Adipocyte (in vitro differentiated cells): Measurements from ENCODE around the gene CYP4B1.

Experiments used
- DNase-seq: peaks from one replicate; pipeline ENCODE4 v3.0.0-alpha.2; 2015; ENCODE audit warnings: low read depth
- H3K27me3 ChIP-seq: replicated peaks from 2 replicates; pipeline ENCODE4 v1.7.0; 2013; ENCODE audit warnings: mild to moderate bottlenecking, low read length, moderate library complexity; ENCODE audit not compliant: control insufficient read depth, insufficient read depth
- H3K36me3 ChIP-seq: 2 replicates; pipeline ENCODE4 v1.7.0; 2013; ENCODE audit warnings: low read length, mild to moderate bottlenecking, moderate library complexity; ENCODE audit not compliant: control insufficient read depth, insufficient read depth, severe bottlenecking
- H3K4me1 ChIP-seq: 2 replicates; pipeline ENCODE4 v1.7.0; 2013; ENCODE audit warnings: mild to moderate bottlenecking, low read length, moderate library complexity; ENCODE audit not compliant: control insufficient read depth, insufficient read depth
- H3K4me3 ChIP-seq: 2 replicates; pipeline ENCODE4 v1.7.0; 2013; ENCODE audit warnings: mild to moderate bottlenecking, low read length, moderate library complexity
- H3K9ac ChIP-seq: 2 replicates; pipeline ENCODE4 v1.7.0; 2013; ENCODE audit warnings: mild to moderate bottlenecking, low read length, moderate library complexity
- H3K9me3 ChIP-seq: 2 replicates; pipeline ENCODE4 v1.7.0; 2013; ENCODE audit warnings: mild to moderate bottlenecking, low read length, moderate library complexity; ENCODE audit not compliant: control insufficient read depth

CYP4B1 gene

DNA sequence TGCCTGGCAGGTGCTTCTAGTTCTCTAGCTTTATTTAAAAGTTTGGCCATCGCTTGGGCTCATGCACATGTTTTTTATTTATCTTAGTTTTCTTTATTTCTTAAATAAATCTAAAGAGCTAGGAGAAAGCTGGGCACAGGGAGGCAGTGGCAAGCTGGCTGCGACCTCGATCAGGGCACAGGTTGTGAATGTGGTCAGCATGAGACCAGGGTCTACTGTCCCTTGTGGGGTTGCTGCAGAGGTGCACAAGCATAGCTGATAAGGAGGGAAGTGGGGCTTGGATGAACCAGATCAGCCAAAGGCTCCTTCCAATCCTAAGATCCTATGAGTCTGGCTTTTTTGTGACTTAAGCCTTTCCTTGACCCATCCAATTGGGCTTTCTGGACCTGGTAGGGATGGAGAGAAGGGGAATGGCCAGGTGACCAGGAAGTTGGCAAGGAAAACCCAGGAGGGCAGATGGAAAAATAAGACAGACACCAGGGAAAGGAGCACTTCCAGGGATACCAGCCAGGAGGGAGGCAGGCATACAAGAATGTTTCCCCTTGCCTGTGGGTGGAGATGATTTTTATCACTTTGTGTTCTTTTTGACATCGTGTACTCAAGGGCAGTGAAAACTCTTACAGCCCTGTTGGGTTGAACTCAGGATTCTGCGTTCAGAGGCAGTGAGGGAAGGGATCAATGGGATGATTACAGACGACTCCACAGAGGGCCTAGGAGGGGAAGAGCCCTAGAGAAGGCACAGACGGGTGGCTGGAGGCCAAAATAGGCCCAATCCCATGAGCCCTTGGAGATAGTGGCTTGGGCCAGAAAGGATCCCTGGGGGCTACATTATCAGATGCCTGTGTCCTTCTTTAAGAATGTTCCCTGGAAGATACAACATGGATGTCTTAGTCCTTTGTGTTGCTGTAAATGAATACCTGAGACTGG lies 8.5 kb downstream of the CYP4B1 start:
- H3K4me3 ChIP-seq, result peak overlapping the region; percentile 61
- no peak for DNase-seq
- peaks cover 44% of the 10 kb centered on the region for H3K4me1 ChIP-seq
- no peaks in the 10 kb centered on the region for H3K27me3 ChIP-seq
- H3K9me3 ChIP-seq, result no peaks in the 10 kb centered on the region
- H3K36me3 ChIP-seq, result no peaks in the 10 kb centered on the region
- H3K9ac ChIP-seq, result peak overlapping the region; percentile 47

DNA sequence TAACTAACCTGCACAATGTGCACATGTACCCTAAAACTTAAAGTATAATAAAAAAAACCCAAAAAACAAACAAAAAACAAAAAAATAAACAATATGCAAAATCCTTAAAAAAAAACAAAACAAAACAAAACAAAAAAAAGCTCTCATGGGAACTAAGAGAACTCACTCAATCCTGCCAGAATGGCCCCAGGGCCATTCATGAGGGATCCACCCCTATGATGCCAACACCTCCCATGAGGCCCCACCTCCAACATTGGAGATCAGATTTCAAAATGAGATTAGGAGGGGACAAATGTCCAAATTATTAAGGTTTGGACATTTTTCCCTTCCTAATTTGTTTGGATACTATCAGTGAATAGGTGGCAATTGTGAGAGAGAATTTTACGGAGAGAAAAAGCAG lies 10.2 kb downstream of the CYP4B1 start:
- H3K27me3 ChIP-seq, result no peaks in the 10 kb centered on the region
- H3K36me3 ChIP-seq, result no peaks in the 10 kb centered on the region

DNA sequence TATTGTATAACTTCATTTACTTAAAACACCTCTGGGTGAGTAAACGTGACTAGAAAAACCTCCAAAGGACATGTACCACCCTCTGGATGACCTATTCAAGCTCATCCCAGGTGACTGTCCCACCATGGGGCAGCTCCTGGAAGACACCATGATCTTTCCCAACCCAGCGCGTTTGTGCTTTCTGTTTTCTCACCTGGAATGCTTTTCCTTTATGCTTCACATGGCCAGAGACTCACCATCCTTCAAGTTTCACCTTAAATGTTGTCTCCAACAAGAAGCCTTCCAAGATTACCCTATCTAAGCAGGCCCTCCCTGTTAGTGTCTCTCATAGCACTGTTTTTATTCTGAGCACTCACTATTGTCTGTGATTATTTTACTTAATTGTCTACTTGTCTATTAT lies 11.1 kb downstream of the CYP4B1 start:
- DNase-seq, result no peak
- Histone ChIP-seq H3K36me3 (peaks cover 2% of the 10 kb centered on the region), H3K9ac (no peak overlapping the region), H3K9me3 (no peaks in the 10 kb centered on the region), H3K27me3 (no peaks in the 10 kb centered on the region), H3K4me1 (peaks cover 31% of the 10 kb centered on the region), H3K4me3 (no peak overlapping the region)

More for the DNA sequence above, 10.2 kb downstream of the CYP4B1 start:
- Histone ChIP-seq H3K9ac (no peak overlapping the region), H3K4me1 (peaks cover 39% of the 10 kb centered on the region), H3K9me3 (no peaks in the 10 kb centered on the region), H3K4me3 (no peak overlapping the region)
- no peak for DNase-seq

DNA sequence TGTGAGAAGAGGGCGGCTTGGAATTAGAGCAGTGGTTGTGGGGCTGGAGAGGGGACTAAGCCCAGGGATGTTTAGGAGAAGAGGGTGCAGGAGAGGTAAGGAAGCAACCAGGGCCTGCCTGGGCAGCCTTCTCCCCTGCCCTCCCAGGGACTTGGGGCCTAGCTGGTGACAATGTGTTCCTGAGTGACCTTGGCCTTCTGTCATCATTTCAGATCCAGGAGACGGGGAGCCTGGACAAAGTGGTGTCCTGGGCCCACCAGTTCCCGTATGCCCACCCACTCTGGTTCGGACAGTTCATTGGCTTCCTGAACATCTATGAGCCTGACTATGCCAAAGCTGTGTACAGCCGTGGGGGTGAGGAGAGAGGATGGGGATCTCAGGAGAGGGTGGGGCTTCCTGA lies 11.8 kb downstream of the CYP4B1 start:
- peaks cover 5% of the 10 kb centered on the region for H3K36me3 ChIP-seq
- no peaks in the 10 kb centered on the region for H3K9me3 ChIP-seq
- no peak for DNase-seq
- no peak overlapping the region for H3K4me3 ChIP-seq
- peaks cover 4% of the 10 kb centered on the region for H3K27me3 ChIP-seq
- no peak overlapping the region for H3K9ac ChIP-seq
- peaks cover 24% of the 10 kb centered on the region for H3K4me1 ChIP-seq

DNA sequence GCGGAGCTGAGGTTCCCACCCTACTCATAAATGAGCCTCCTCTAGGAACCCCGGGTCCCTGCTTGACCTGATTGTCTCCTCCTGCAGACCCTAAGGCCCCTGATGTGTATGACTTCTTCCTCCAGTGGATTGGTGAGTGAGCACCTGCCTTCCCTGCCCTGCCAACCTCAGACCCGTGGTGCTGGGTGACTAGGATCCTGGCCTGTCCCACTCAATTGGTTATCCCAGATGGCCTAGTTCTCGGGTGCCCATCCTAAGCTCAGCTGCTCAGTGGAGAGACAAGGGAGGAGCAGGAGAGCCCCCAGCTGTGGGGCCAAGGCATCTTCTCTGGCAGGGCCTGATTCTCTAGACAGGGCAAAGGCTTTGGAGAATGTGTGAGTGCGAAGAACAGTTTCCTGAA lies 12.2 kb downstream of the CYP4B1 start:
- Histone ChIP-seq H3K9ac (no peak overlapping the region), H3K4me1 (peaks cover 19% of the 10 kb centered on the region), H3K27me3 (peaks cover 4% of the 10 kb centered on the region), H3K9me3 (no peaks in the 10 kb centered on the region), H3K4me3 (no peak overlapping the region), H3K36me3 (peaks cover 5% of the 10 kb centered on the region)
- no peak for DNase-seq

DNA sequence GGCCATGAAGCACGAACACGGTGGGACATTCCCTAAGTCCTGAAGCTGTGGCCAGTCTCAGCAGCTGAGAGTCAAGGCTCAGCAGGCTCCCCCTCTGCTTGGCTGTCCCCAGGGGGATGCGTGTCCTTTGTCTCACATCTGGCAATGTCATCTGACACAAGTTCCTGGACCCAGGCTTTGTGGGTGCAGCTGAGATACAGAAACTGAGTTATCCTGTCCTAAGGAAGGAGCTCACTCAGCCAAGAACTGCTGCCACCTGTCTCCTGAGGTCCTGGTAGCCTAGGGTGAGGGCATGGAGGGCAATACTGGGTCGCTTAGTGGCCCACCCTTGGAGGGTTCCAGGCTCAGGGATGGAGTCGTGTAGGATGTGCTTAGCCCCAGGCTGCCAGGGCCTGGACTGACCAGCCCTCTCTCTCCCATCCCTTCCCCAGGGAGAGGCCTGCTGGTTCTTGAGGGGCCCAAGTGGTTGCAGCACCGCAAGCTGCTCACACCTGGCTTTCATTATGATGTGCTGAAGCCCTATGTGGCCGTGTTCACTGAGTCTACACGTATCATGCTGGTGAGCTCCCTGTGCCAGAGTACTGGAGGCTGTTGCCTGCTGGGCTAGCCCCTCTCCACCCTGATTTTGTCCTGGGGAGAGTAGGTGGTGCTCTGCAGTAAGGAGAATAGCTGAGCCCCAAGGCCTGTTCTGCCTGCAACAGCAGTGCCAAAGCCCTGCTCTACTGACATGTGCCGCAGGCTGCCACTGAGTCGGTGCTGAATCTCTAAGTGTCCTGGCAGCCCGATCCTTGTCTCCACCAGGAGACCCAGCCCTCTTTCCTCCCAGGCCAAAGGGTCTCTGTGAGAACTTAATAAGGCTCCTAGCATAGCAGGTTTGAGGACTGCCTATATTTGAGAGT lies 13.5 kb downstream of the CYP4B1 start:
- Histone ChIP-seq H3K4me1 (peaks cover 7% of the 10 kb centered on the region), H3K9me3 (no peaks in the 10 kb centered on the region), H3K4me3 (no peak overlapping the region), H3K9ac (no peak overlapping the region), H3K36me3 (peaks cover 5% of the 10 kb centered on the region), H3K27me3 (peaks cover 4% of the 10 kb centered on the region)
- no peak for DNase-seq

DNA sequence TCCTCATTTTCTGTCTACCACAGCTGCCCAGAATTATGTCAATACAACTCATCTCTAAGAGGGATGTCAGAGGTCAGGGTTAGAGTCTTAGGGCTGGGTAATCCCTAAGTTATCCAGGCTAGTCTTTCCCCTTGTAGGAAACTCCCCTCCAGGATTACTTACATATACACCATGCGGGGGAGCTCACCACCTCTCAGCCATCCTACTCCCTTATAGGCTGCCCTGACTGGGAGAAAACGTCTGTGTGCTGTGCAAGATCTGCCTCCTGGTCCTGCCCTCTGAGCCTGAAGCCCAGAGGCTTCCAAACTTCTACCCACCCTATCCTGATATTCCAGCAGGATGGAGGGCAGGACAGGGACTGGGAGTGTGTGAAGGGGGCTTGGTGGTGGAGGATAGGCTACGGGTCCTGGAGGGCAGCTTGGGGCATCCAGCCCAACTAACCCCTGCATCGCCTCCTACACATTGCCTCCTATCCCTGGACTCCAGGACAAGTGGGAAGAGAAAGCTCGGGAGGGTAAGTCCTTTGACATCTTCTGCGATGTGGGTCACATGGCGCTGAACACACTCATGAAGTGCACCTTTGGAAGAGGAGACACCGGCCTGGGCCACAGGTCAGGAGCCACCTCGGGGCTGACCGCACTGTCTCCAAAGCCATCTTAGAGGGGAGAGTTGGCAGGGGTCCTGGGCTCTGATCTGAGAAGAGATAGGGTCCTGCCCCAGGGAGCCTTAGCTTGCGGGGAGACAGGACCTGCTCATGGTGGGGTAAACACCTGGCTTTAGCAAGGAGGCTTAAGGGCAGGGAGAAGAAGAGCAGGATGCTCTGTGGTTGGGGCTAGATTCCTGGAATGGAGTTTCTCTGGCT lies 14.4 kb downstream of the CYP4B1 start:
- Histone ChIP-seq H3K36me3 (peaks cover 5% of the 10 kb centered on the region), H3K9ac (no peak overlapping the region), H3K4me3 (no peak overlapping the region), H3K4me1 (no peaks in the 10 kb centered on the region), H3K27me3 (peaks cover 4% of the 10 kb centered on the region), H3K9me3 (no peaks in the 10 kb centered on the region)
- DNase-seq, result no peak

DNA sequence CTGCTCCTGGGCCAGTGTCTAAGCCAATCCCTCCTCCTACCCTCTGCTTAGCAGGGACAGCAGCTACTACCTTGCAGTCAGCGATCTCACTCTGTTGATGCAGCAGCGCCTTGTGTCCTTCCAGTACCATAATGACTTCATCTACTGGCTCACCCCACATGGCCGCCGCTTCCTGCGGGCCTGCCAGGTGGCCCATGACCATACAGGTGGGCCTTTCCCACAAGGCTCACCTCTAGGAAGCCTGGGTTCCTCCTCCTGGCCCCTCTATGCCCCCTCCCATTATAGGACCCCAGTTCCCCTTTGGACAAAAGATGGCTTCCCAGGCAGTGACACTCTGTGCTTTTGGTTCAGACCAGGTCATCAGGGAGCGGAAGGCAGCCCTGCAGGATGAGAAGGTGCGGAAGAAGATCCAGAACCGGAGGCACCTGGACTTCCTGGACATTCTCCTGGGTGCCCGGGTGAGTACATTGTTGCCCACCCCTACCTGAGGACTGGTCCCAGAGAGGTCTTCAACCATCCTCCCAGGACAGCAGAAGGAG lies 15.1 kb downstream of the CYP4B1 start:
- no peaks in the 10 kb centered on the region for H3K4me1 ChIP-seq
- H3K27me3 ChIP-seq, result peaks cover 4% of the 10 kb centered on the region
- DNase-seq, result no peak
- H3K9me3 ChIP-seq, result no peaks in the 10 kb centered on the region
- H3K9ac ChIP-seq, result no peak overlapping the region
- peaks cover 5% of the 10 kb centered on the region for H3K36me3 ChIP-seq
- H3K4me3 ChIP-seq, result no peak overlapping the region

DNA sequence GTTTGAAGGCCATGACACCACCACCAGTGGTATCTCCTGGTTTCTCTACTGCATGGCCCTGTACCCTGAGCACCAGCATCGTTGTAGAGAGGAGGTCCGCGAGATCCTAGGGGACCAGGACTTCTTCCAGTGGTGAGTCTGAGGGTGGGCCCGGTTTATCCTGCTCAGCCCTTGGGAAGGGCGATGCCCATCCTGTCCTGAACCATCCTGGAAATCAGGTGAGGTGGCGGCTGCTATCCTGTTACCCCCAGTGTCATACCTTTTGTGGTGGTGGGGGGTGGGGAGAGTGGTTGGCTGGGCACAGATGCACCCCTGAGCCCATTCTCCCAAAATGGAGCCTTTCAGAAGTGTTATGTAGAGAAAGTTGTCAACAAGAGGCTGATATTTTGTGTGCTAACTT lies 16.3 kb downstream of the CYP4B1 start:
- DNase-seq, result no peak
- peaks cover 5% of the 10 kb centered on the region for H3K36me3 ChIP-seq
- H3K9me3 ChIP-seq, result no peaks in the 10 kb centered on the region
- H3K27me3 ChIP-seq, result peaks cover 4% of the 10 kb centered on the region
- no peak overlapping the region for H3K9ac ChIP-seq
- H3K4me1 ChIP-seq, result no peaks in the 10 kb centered on the region
- H3K4me3 ChIP-seq, result no peak overlapping the region

DNA sequence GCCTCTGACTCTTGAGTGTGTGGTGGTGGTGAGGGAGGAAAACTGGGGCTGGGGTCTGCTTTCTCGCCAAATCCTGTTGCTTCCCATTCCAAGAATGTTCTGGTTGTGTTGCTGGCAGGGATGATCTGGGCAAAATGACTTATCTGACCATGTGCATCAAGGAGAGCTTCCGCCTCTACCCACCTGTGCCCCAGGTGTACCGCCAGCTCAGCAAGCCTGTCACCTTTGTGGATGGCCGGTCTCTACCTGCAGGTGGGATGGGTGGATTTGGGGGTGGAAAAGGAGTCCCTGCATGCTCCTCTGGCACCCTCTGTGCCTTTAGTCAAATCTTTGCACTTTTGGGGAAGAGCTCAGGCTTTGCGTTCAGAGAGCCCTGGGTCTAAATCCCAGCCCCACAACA lies 18.1 kb downstream of the CYP4B1 start:
- no peak for DNase-seq
- H3K4me1 ChIP-seq, result no peaks in the 10 kb centered on the region

More for the DNA sequence above, 18.1 kb downstream of the CYP4B1 start:
- no peaks in the 10 kb centered on the region for H3K9me3 ChIP-seq
- H3K4me3 ChIP-seq, result no peak overlapping the region
- H3K36me3 ChIP-seq, result peaks cover 5% of the 10 kb centered on the region
- H3K9ac ChIP-seq, result no peak overlapping the region
- peaks cover 4% of the 10 kb centered on the region for H3K27me3 ChIP-seq
